Measurements from ENCODE around the gene IQCK.

Gene IQCK

GRCh38 chr16:19892902-19893301 is 174.8 kb downstream of the IQCK start:
- DNase-seq, result no peak

DNA sequence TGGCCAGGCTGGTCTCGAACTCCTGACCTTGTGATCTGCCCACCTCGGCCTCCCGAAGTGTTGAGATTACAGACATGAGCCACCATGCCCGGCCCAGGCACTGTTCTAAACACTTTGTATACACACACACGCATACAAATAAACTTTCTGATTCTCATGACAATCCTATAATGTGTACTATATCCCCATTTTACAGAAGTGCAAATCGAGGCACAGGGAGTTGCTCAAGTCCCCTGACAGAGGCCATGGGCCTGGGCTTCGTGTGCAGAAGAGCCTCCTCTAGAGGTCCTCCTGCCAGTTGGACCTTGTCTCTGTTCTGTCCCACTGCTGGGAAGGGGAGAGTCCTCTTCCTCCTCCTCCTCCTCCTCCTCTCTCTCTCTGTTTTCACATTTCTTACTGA is 176.5 kb downstream of the IQCK start:
- DNase-seq, result no peak

GRCh38 chr16:19896951-19897350 is 178.9 kb downstream of the IQCK start:
- DNase-seq, result no peak

DNA sequence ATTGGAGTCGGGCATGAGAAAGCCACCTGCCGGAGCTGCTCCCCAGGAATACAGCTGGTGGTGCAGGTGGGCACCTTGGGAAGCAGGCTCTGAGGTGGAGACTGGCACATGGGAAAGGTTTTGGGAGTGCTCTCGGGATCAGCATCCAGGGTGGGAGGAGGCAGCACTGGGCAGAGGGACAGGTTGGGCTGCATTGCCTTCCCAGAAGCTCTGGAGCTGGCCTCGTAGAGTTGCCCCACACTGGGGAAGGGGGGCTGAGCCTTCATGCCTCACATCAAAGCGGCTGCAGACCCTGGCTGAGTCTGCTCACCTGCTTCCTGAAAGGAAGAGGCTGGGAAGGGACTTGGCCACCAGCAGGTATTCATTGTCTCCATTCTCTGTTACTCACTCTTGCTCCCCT is 180.1 kb downstream of the IQCK start:
- no peak for DNase-seq

- DNase-seq, result peak in 1 of 2 experiments; percentile 1
Measured at GRCh38 chr16:19898924-19899604, 181.0 kb downstream of the IQCK start.

DNA sequence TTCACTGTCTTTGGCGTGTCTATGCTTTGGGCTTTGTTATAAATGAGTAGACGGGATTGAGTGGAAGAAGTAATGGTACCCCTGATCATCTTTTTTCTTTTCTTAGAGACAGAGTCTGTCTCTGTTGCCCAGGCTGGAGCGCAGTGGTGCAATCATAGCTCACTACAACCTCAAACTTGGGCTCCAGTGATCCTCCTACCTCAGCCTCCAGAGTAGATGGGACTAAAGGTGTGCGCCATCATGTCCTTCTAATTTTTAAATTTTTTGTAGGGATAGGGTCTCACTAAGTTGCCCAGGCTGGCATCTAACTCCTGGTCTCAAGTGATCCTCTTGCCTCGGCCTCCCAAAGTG is 181.5 kb downstream of the IQCK start:
- DNase-seq, result no peak

GRCh38 chr16:19901164-19901563 is 183.1 kb downstream of the IQCK start:
- no peak for DNase-seq

DNA sequence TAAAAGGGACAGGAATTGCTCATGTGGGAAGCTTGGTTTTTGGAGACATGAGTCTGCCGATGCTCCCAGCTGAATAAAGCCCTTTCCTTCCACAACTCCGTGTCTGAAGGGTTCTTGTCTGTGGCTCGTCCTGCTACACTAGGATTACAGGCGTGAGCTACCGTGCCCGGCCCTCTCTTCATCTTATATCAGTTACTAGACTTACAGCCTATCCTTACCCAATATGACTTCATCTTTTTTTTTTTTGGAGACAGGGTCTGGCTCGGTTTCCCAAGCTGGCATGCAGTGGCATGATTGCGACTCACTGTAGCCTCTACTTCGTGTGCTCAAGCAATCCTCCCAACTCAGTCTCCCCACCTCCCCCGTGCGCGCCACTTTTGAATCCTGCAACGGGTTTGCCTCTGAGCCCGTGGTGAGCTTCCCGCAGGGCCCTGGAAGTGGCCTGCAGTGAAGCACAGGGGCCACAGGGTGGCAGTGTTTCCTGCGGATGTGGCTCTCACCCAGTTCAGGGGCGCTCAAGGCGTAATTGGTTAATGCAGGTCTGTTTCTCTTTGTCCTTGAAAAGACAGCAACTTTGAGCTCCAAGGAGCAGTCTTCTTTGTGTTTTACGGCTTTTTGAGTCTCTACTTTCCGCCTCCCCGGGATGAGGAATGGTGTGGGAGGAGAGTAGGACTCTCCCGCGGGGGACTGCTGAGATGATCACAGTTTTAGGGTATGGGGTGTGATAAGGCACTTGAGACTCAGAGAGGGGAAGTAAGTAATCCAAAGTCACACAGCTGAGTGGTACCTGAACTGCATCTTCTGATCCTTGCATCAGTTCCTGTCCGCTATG is 189.3 kb downstream of the IQCK start:
- peak in 1 of 2 experiments; percentile 7 for DNase-seq

Measured in NCI-H187 (cell line).